Measurements from ENCODE around the gene STUB1. TPM values are rescaled to one million over a fixed set of nuclear protein-coding genes. Genes with fewer than 3 reads are reported as not detected.
A peak's percentile ranks its signal among the peaks of the same experiment; 100 is the strongest.

Gene STUB1
- total and polyA plus RNA-seq, 8 donors = 43.5 to 307 (median 156) TPM

GRCh38 chr16:715477-716199 is 35.4 kb downstream of the STUB1 start:
- DNase-seq = peak in 1 of 2 donors; percentile 52
- Histone ChIP-seq H3K4me3 (peak overlapping the region; percentile 61 to 94 (median 68)), H3K27ac (peak overlapping the region in 3 of 5 donors; percentile 17 to 69 (median 43)), H3K4me1 (peaks cover 32 to 64% (median 59%) of the 10 kb centered on the region in 4 donors), H3K27me3 (peaks cover 3 to 64% (median 15%) of the 10 kb centered on the region in 3 donors), H3K9me3 (no peaks in the 10 kb centered on the region), H3K36me3 (peaks cover 0 to 6% (median 0%) of the 10 kb centered on the region in 4 donors)
- 1 to 7% (median 2%) methylated on average over 8 to 74 of the region's 74 CpGs for WGBS, 5 donors
- intact Hi-C loops (cut with DNase I; ENCODE audit: low total_unique reads) = no loop called here
- no peak for TF ChIP-seq CTCF (IDR thresholded peaks at IDR 0.05)
- TF ChIP-seq EP300 (IDR thresholded peaks at IDR 0.05) = no peak
- no peak for TF ChIP-seq POLR2A (IDR thresholded peaks at IDR 0.05)
- no peak for TF ChIP-seq POLR2AphosphoS5 (IDR thresholded peaks at IDR 0.05)

- DNase-seq = peak; percentile 48 to 81
- WGBS, 5 donors = 10 to 22% (median 13%) methylated on average over 7 to 12 of the region's 12 CpGs
- no peak for TF ChIP-seq CTCF (IDR thresholded peaks at IDR 0.05)
- TF ChIP-seq EP300 (IDR thresholded peaks at IDR 0.05) = no peak
- no peak for TF ChIP-seq POLR2A (IDR thresholded peaks at IDR 0.05)
- no peak for TF ChIP-seq POLR2AphosphoS5 (IDR thresholded peaks at IDR 0.05)
- H3K27ac ChIP-seq = peak overlapping the region in 1 of 5 donors; percentile 69
- intact Hi-C loops (cut with DNase I; ENCODE audit: low total_unique reads) = no loop called here
- H3K4me1 ChIP-seq = peaks cover 34 to 64% (median 61%) of the 10 kb centered on the region in 4 donors
- H3K9me3 ChIP-seq = no peaks in the 10 kb centered on the region
- H3K27me3 ChIP-seq = peaks cover 0 to 58% (median 9%) of the 10 kb centered on the region in 3 donors
- H3K4me3 ChIP-seq = peak overlapping the region; percentile 61 to 94 (median 68)
- peaks cover 0 to 6% (median 0%) of the 10 kb centered on the region in 4 donors for H3K36me3 ChIP-seq
Observed at GRCh38 chr16:716200-716568, 36.0 kb downstream of the STUB1 start.

GRCh38 chr16:716768-717325 is 36.6 kb downstream of the STUB1 start:
- whole genome bisulfite sequencing, 5 donors = 83 to 88% (median 86%) methylated on average over 15 to 29 of the region's 29 CpGs
- Histone ChIP-seq H3K36me3 (peaks cover 0 to 6% (median 0%) of the 10 kb centered on the region in 4 donors), H3K27ac (no peak overlapping the region), H3K4me3 (no peak overlapping the region), H3K4me1 (peaks cover 39 to 66% (median 64%) of the 10 kb centered on the region in 4 donors), H3K9me3 (no peaks in the 10 kb centered on the region), H3K27me3 (peaks cover 0 to 52% (median 5%) of the 10 kb centered on the region in 3 donors)
- no peak for DNase-seq
- TF ChIP-seq POLR2A (IDR thresholded peaks at IDR 0.05) = no peak
- no peak for TF ChIP-seq CTCF (IDR thresholded peaks at IDR 0.05)
- no peak for TF ChIP-seq EP300 (IDR thresholded peaks at IDR 0.05)
- TF ChIP-seq POLR2AphosphoS5 (IDR thresholded peaks at IDR 0.05) = no peak
- intact Hi-C loops (cut with DNase I; ENCODE audit: low total_unique reads) = no loop called here

GRCh38 chr16:717450-718245 is 37.4 kb downstream of the STUB1 start:
- Histone ChIP-seq H3K4me1 (peaks cover 40 to 70% (median 67%) of the 10 kb centered on the region in 4 donors), H3K4me3 (no peak overlapping the region), H3K27ac (no peak overlapping the region), H3K9me3 (no peaks in the 10 kb centered on the region), H3K27me3 (peaks cover 0 to 44% (median 5%) of the 10 kb centered on the region in 3 donors), H3K36me3 (peaks cover 0 to 10% (median 0%) of the 10 kb centered on the region in 4 donors)
- intact Hi-C loops (cut with DNase I; ENCODE audit: low total_unique reads) = no loop called here
- WGBS, 5 donors = 72 to 82% (median 77%) methylated on average over 19 to 32 of the region's 32 CpGs
- DNase-seq = peak in 1 of 2 donors; percentile 50
- TF ChIP-seq POLR2AphosphoS5 (IDR thresholded peaks at IDR 0.05) = no peak
- no peak for TF ChIP-seq EP300 (IDR thresholded peaks at IDR 0.05)
- TF ChIP-seq POLR2A (IDR thresholded peaks at IDR 0.05) = no peak
- no peak for TF ChIP-seq CTCF (IDR thresholded peaks at IDR 0.05)

All from stomach (tissue), 9 donors.